GM18873 (cell line): ENCODE results near the gene SNX20.

Experiments used
- ATAC-seq: cut with Tn5 transposase; IDR thresholded peaks from one replicate; pipeline ENCODE4 v1.9.1; 2021; ENCODE audit warnings: mild to moderate bottlenecking, moderate library complexity, moderate number of reproducible peaks; ENCODE audit not compliant: unreplicated experiment, low FRiP score

Gene SNX20

DNA sequence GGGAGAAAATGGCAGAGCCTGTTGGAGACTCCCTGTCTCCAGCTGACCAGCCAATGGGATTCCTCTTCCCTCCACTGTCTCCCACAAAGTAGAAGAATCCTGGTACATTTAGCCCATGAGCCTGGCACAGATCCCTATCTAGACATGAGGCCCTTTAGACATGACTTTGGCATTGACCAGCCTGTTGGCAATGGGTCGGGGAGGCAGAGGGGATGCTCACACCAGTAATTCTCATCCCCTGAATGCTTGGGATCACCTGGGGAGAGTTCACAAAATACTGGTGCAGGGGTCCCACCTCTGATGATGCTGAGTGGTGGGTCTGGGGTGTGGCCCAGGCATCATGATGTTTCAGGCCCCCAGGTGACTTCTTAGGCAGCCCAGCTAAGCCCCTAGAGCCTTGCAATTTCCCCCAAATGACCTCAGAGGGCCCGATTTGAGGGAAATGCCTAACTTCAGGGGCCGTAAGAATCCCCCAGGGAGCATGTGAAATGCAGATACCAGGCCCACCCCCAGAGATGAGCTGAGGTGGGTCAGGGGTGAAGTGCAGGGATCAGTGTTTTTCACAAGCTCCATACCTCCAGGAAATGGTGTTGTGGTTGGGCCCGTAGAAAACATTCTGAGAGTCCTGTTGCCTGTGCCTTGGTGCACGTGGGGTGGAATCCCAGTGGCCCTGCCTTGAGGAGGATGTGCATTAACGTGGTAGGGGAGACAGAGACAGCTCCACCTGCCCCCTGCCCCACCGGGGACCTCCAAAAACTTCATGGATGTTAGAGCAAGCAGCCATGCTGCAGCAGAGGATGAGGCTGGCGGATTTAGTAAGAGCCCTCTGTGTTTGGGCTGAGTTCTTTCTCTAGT lies 42.1 kb downstream of the SNX20 start:
- no peak for ATAC-seq

DNA sequence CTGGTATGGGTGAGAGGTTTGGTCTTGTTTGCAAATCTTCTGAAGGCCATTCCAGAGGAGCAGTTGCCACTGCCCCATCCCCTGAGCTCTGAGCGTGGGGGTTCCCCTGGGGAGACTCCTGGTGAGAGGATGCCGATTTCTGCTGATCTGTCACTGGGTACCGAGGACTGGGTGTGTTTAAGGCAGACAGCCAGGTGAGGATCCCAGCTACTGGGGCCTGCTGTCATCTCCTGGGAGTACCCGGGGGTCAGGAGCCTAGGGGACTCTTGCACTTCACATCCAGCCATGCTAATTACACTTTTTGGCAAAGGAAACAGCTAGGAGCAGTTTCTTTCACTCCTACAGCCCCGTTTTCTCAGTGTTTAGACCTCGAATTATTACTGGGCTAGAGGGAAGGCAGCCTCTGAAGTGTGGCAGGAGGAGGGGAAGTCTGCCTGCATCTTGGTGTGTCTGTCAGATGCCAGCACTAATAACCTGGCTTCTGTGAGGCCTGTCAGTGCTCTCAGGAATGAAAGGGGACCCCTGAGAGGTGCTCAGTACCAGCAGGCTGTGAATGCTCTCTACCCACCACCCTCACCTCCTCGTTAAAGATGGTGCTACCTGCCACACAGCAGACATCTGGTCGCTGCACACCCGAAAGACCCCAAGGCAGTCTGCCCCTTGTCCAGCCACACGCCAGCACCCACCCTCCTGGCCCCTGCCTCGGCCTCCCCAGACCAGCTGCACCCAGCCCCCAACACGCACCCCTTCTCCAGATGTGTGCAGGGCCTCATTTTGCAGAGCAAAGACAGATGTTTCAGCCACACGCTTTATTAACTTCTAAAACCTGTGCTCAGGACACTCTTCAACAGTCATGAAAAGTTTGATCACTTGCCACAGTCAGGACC lies 43.2 kb downstream of the SNX20 start:
- no peak for ATAC-seq

DNA sequence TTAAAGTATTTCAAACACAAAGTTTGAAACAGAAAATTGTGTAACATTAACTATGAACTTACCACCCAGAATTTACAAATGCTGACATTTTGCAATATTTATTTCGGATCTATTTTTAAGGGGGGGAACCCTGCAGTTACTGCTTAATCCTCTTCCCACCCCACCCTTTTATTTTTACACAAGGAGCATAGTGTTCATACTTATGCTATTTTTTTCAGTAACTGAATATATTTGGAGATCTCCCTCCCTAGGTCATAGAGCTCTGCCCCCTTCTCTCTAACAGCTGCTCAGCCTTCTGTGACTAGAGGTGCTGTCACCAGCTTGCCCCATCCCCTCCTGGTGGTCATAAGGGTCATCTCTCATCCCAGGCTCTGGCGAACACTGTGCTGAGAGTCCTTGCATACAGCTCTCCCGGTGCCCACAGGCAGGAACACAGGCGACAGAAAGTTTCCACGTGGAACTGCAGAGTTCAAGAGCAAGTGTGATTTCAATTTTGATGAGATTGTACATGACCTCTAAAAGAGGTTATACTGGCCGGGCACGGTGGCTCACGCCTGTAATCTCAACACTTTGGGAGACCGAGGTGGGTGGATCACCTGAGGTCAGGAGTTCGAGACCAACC lies 44.2 kb downstream of the SNX20 start:
- no peak for ATAC-seq

DNA sequence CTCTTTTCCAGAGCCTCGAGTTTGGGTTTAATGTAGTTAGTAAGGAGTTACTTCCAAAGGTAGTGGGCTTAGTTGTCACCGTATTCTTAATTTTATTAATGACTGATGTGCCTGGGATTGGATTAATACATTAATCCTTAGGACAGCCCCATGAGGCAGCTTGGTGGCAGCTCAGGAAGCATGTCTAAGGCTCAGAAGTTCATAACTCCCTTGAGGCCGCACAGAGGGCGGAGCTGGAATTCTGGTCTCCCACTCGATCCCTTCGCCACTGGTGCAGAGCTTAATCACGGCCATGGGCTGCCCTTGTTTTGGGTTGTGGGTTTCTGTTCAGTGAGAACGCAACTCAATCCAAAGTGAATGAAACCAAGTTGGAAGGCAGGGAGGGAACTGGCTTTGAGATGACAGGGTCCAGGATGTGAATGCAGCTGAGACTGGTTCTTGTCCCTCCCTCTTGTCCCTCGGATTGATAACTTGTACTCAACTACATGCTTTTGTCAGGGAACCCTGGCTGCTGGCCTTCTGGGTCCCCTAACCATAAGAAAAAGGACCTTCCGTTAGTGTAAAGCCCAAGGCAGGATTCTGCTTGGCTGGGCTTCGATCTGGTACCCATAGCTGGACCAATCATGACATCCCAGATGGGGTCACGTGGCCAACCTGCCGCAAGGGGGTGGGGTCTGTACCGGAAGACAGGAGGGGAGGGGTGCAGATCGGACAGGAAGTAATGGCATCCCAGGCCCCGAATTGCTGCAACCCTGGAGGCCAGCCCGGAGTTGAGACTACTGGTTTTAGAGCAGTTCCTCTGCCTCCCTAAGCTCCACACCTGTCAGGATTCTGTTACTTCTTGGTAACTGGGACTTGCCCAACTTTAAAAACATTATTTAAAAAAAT lies 45.4 kb downstream of the SNX20 start:
- no peak for ATAC-seq

DNA sequence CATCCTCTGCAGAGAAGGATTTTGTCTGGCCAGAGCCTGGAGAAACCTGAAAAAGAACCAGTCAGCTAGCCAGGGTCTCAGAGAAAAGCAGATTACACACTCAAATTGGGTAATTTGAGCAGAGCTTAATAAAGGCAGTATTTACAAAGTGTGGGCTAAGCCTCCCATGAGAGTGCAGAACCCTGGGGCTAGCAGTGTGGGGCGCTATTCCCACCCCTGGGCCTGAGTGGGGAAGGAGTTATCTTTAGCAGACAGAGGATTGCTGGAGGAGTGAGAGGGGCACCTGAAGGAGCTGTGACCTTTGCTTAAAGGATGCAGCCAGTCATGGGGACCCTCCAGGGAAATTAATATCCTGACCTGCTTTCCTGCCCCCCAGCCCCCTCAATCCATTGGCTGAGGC lies 46.2 kb downstream of the SNX20 start:
- ATAC-seq: no peak

DNA sequence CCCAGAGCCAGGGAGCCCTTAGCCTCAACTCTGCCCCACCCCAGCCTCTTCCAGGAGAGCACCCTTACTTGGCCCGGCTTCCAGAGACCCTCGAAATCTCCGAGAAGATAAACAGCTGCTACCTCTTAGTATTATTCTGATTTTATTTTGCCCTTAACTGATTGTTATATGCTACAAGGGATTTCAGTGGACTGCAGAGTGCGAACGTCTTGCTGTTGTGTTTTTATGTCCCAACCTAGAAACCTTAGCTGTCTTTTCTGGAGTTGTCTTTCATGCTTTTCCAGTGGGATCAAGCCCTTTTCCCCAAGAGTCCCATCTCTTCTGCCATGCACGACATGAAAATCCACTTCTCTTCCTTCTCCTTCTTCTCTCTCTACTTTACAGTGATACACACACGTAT lies 47.0 kb downstream of the SNX20 start:
- ATAC-seq: no peak

DNA sequence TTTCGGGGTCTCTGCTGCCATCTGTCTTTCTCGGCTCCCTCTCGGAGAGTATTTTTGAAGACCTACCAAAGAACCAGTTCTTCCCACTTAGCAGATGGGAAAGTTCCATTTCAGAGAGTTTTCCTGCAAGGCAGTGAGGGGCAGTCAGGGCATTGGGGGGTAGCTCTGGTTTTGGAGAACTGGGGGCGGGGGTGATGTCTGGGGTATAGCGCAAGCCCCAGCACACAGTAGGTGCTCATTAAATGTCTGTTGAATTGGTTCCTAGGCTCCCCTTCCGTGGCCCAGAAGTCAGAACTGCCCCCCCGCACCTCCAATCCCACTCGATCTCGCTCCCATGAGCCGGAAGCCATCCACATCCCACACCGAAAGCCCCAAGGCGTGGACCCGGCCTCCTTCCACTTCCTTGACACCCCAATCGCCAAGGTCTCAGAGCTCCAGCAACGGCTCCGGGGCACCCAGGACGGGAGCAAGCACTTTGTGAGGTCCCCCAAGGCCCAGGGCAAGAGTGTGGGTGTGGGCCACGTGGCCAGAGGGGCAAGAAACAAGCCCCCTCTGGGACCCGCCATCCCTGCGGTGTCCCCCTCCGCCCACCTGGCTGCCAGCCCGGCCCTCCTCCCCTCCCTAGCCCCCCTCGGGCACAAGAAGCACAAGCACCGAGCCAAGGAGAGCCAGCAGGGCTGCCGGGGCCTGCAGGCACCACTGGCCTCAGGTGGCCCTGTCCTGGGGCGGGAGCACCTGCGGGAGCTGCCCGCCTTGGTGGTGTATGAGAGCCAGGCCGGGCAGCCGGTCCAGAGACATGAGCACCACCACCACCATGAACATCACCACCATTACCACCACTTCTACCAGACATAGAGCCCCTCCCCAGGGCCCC lies 47.9 kb downstream of the SNX20 start:
- no peak for ATAC-seq

DNA sequence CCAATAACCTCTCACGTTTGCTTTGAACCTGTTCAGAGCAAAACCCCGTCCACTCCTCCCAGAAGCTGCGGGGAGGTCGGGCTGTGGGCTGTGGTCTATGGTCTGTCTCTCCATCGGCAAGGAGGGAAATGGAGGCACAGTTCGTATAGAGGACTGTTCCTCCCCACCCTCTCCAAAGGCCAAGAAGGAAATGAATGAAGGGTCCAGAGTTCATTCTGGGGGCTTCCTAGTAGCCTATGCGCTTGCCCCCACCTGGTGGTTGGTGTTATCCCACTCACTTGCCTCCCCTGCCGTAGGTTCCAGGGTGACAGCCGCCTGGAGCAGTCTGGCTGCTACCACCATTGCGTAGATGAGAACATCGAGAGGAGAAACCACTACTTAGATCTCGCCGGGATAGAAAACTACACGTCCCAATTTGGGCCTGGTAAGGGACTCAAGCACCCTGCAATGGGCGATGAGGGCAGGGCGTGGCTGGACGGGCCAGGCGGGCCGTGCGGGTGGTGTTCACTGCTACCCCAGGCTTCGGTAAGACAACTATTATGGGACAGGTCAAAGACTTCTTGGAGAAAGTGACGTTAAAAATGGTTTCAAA lies 49.0 kb downstream of the SNX20 start:
- no peak for ATAC-seq

DNA sequence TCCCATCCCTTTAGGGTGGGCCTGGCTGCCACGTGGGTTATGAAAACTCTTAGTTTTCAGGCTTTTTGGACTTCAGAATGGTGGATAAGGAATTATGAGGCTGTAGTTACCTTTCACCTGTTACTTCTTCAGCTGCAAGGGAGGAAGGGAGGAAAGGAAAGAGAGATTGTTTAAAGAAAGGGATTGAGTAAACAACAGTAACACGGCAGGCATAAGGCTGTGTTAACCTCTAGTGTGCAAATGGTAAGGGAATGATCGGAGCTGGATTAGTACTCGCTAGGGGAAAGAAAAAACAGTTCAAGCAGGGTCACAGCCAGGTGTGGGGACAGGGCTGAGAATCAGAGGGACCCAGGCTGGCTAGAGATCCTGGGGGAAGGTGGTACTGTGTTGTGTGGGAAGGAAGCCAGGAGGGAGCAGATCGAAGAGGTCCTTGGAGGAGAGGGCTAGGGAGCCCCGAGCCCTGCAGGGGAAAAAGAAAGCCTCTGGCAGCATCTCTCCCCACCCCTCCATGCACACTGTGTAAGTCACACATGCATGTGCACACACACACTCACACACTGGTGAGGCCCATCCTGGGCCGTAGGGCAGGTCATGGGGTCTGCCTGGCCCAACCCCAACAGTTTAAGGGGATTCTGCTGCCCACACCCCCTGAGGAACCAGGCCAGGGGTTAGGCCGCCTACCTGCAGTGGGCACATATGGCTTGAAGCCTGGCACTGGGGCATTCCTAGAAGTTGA lies 49.7 kb downstream of the SNX20 start:
- ATAC-seq: no peak

DNA sequence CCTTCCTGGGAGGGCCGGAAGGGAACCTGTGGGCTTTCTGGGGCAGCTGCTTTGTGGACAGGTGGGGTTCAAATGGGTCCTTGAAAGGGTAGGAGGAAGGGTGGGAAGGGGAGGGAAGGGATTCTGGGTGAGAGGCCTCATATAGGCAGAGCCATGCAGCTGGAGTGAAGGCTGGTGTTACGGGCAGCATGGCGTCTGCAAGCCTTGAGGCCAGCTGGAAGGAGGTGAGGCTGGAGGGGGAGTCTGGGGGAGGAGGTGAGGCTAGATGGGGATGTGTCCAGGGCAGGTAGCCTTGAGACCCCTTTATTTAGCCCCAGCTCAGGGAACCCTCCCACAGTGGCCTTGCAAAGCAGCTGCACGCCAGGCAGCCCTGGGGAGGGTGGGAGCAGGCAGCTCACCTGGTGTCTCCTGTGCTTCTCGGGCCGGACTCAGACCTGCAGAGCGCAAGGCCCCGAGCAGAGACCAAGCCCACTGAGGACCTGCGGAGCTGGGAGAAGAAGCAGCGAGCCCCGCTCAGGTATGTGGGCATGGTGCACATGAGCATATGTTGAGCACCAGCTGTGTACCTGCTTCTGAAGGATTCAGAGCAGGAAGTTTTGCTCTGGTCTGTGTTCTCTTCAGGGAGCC lies 50.6 kb downstream of the SNX20 start:
- ATAC-seq: no peak

DNA sequence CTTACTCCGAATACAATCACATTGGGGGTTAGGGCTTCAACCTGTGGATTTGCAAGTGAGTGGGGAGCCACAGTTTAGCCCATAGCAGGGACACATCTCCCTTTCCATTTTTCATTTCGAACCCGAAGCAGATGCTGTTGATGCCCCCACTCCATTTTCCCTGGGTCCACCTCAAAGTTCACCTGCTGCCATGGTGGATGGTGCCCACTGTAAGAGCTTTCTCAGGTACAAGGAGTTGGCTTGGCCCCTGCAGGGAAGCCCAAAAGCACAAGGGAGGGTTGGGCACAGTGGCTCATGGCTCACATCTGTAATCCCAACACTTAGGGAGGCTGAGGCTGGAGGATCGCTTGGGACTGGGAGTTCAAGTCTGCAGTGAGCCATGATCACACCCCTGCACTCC lies 51.8 kb downstream of the SNX20 start:
- ATAC-seq: no peak

DNA sequence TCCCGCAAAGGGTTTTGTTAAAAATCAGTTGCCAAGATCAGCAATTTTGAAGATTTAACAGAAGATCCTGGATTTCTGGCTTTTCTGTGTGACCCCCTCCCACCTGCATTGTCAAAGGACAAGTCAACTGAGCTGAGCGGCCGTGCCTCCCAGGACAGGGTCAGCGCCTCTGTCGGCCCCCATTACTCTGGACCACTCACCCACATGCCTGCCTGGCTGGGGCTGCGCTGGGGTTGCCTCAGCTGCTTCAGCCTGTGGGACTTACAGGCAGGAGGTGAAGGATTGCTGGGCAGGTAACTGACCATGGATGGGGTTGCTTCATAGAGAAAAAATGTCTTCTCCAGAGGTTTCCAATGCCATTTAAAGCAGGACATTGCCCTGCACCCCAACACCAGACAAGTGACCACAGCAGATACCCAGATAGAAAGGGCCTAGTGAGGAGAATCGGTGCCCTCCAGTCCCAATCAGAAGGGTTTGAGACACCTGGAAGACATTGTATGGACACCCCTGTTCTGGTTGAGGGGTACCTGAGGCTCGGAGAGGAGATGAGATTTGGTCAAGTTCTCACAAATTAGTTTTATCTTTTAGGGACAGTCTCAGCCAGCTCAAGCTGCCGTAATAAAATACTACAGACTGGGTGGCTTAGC lies 52.8 kb downstream of the SNX20 start:
- ATAC-seq: no peak

DNA sequence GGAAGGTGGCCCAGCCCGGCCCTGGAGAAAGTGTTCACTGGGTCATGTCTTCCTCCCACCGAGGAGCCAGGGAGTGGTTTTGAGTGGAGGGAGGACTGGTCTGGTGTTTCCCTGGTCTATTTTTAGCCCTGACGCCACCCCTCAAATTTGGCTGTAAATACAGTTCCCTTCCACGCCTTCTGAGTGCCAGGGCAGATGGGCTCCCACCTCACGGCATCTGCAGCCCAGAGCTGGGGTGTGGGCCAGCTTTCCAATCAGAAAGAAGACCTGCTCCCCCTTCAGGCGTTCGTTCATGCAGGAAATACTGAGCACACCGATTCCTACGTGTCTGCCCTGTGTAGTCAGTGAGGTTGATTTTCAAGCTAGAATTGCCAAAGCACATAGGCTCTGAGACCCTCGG lies 53.7 kb downstream of the SNX20 start:
- no peak for ATAC-seq

DNA sequence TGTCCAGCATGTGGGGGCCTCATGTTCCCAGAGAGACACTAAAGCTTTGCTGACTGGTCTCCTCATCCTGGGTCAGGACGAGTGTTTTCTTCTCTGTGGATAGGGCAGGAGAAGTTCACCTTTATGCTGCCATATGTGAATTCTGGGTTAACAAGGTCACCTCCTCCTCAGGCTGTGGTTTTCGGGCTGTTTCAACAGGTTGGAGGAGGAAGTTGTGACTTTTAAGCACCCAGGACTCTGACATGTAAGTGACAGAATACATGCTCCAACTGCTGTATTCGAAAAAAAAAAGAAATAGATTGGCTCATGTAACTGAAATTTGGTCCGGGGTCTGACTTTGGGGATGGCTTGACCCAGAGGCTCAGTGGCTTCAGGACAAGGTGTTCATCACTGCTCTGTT lies 54.2 kb downstream of the SNX20 start:
- ATAC-seq: no peak

DNA sequence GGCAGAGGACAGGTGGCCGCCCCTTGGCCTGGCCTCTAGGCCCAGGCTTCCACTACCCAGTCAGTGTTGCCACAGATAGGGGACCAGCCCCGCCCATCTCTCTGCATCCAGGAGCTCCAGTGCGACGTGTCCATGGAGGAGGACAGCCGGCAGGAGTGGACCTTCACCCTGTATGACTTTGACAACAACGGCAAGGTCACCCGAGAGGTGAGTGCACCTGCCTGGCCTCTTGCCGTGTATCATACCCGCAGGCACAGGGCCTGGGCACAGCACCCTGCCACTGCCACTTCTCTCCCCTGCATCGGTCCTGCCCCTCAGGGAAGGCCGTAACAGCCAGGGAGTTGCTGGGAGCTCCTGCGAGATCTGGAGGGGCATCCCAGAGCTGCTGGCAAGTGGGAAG lies 55.7 kb downstream of the SNX20 start:
- no peak for ATAC-seq

DNA sequence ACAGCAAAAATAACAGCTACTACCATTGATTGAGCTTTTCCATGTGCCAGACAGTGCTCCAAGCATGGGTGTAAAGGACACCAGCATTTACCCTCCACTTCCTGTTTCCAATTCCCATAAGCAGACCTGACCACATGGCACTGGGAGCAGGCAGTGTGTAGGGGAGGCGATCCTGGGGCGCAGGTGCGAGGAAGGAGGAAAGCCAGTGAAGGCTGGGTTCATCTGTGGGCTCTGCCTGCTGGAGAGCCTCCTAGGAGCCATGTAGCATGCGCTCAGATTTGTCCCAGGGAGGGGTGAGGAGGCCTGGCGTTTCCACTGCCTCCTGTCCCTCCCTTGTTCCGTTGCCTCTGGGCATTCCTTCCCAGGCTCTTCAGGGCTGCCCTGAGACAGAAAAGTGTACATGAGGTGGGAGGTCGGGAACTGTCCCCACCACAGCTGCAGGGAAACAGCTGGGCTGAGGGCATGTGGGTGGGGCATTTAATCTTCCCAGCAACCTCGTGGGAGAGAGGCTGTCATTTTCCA lies 56.6 kb downstream of the SNX20 start:
- ATAC-seq: no peak
